WTC11 (cell line): ENCODE data around the gene HMGCL.

Source experiments
- NR1H2 ChIP-seq: sonication (generic); formaldehyde crosslinking; IDR thresholded peaks from 2 replicates; pipeline ENCODE4 v1.9.0; 2021; ENCODE audit warnings: mild to moderate bottlenecking, moderate library complexity, missing genetic modification reagents
- TF ChIP-seq, protein P1 (sequence below): fragments of 200-600 bp; IDR thresholded peaks from 2 replicates; pipeline ENCODE4 v1.8.0; 2022; ENCODE audit warnings: antibody characterized with exemption
- TF ChIP-seq, protein P2 (sequence below): sonication (generic); formaldehyde crosslinking; IDR thresholded peaks from 2 replicates; pipeline ENCODE4 v1.8.0; 2022; ENCODE audit warnings: mild to moderate bottlenecking, missing genetic modification reagents
- TF ChIP-seq, protein P3 (sequence below): sonication (generic); formaldehyde crosslinking; IDR thresholded peaks from 2 replicates; pipeline ENCODE4 v1.8.1; 2023; ENCODE audit warnings: mild to moderate bottlenecking, missing genetic modification reagents, borderline replicate concordance

DNA sequence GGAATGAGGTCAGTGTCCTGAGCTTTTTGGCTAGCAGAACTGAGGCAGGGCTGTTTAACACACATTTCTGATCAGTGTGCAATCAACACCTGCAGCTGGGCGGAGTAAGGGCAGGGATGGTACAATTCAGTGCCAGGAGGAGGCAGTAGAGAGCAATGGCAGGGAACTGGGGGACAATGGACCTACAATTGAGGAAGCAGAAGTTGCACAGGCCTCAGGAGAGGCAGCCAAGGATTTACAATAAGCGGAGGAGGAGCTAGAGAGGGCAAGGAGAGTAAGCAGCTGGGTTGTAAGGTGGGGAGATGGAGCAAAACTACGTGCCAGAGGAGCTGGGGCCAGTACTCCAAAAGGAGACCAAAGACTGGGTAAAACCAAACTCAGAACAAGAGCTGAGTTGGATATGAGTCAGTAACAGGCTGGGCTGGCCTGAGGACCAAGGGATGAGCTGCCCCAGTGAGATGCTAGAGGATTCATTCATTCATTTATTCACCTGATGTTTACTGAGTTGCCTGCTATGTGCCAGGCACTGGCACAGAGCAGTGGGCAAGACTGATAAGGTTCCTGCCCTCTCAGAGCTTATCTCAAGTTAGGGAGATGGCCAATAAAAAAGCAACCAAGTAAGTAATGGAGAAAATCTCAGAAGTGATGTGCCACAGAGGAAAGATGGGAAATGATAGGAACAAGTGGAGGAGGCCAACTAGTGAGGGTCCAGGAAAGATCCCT lies 14.2 kb downstream of the HMGCL start:
- TF ChIP-seq, protein P1, sequence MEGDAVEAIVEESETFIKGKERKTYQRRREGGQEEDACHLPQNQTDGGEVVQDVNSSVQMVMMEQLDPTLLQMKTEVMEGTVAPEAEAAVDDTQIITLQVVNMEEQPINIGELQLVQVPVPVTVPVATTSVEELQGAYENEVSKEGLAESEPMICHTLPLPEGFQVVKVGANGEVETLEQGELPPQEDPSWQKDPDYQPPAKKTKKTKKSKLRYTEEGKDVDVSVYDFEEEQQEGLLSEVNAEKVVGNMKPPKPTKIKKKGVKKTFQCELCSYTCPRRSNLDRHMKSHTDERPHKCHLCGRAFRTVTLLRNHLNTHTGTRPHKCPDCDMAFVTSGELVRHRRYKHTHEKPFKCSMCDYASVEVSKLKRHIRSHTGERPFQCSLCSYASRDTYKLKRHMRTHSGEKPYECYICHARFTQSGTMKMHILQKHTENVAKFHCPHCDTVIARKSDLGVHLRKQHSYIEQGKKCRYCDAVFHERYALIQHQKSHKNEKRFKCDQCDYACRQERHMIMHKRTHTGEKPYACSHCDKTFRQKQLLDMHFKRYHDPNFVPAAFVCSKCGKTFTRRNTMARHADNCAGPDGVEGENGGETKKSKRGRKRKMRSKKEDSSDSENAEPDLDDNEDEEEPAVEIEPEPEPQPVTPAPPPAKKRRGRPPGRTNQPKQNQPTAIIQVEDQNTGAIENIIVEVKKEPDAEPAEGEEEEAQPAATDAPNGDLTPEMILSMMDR, result peak; percentile 77
- TF ChIP-seq, protein P2, sequence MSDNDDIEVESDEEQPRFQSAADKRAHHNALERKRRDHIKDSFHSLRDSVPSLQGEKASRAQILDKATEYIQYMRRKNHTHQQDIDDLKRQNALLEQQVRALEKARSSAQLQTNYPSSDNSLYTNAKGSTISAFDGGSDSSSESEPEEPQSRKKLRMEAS, result no peak
- TF ChIP-seq NR1H2, result no peak
- TF ChIP-seq, protein P3, sequence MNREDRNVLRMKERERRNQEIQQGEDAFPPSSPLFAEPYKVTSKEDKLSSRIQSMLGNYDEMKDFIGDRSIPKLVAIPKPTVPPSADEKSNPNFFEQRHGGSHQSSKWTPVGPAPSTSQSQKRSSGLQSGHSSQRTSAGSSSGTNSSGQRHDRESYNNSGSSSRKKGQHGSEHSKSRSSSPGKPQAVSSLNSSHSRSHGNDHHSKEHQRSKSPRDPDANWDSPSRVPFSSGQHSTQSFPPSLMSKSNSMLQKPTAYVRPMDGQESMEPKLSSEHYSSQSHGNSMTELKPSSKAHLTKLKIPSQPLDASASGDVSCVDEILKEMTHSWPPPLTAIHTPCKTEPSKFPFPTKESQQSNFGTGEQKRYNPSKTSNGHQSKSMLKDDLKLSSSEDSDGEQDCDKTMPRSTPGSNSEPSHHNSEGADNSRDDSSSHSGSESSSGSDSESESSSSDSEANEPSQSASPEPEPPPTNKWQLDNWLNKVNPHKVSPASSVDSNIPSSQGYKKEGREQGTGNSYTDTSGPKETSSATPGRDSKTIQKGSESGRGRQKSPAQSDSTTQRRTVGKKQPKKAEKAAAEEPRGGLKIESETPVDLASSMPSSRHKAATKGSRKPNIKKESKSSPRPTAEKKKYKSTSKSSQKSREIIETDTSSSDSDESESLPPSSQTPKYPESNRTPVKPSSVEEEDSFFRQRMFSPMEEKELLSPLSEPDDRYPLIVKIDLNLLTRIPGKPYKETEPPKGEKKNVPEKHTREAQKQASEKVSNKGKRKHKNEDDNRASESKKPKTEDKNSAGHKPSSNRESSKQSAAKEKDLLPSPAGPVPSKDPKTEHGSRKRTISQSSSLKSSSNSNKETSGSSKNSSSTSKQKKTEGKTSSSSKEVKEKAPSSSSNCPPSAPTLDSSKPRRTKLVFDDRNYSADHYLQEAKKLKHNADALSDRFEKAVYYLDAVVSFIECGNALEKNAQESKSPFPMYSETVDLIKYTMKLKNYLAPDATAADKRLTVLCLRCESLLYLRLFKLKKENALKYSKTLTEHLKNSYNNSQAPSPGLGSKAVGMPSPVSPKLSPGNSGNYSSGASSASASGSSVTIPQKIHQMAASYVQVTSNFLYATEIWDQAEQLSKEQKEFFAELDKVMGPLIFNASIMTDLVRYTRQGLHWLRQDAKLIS (CRISPR knock-in tag), result no peak
